Upper lobe of left lung (tissue), 6 donors: ENCODE measurements around the gene SLC26A1. TPM values are rescaled to one million over a fixed set of nuclear protein-coding genes. Genes with fewer than 3 reads are reported as not detected.

ENCODE experiments used
- ATAC-seq, 2 donors: fragments of 200-7000 bp; cut with Tn5 transposase; one replicate each; pipeline ENCODE4 v1.9.1; 2022; ENCODE audit warnings: mild to moderate bottlenecking in 2 of 2, moderate library complexity in 2 of 2; ENCODE audit not compliant: low FRiP score in 2 of 2
- DNase-seq, 2 donors: peaks; one replicate each; pipeline ENCODE4 v3.0.0-alpha.2; 2019 to 2020
- H3K27ac ChIP-seq, 4 donors: fragments of 200-600 bp; sonication (generic); one replicate each; pipeline ENCODE4 v1.5.1; 2016 to 2019
- H3K27me3 ChIP-seq, 4 donors: fragments of 200-600 bp; sonication (generic); one replicate each; pipeline ENCODE4 v1.5.1; 2017 to 2019
- H3K36me3 ChIP-seq, 4 donors: fragments of 200-600 bp; sonication (generic); one replicate each; pipeline ENCODE4 v1.5.1; 2016 to 2019
- H3K4me1 ChIP-seq, 4 donors: fragments of 200-600 bp; sonication (generic); one replicate each; pipeline ENCODE4 v1.5.1; 2018 to 2019
- H3K4me3 ChIP-seq, 4 donors: fragments of 200-600 bp; sonication (generic); one replicate each; pipeline ENCODE4 v1.5.1; 2017 to 2019; ENCODE audit warnings: mild to moderate bottlenecking in 2 of 4, moderate library complexity in 1 of 4
- H3K9me3 ChIP-seq, 4 donors: fragments of 200-600 bp; sonication (generic); one replicate each; pipeline ENCODE4 v1.5.1; 2018 to 2019
- EP300 ChIP-seq, 4 donors: sonication (generic); formaldehyde crosslinking; IDR thresholded peaks; one replicate each; pipeline ENCODE4 v1.5.1; 2017; ENCODE audit warnings: antibody characterized with exemption in 4 of 4, control low read depth in 2 of 4
- POLR2A ChIP-seq, 4 donors: fragments of 450-650 bp; IDR thresholded peaks; one replicate each; pipeline ENCODE4 v1.5.1; 2016 to 2017; ENCODE audit warnings: antibody characterized with exemption in 4 of 4, mild to moderate bottlenecking in 2 of 4
- POLR2AphosphoS5 ChIP-seq, 2 donors: sonication (generic); formaldehyde crosslinking; IDR thresholded peaks; one replicate each; pipeline ENCODE4 v1.5.1; 2017; ENCODE audit warnings: antibody characterized with exemption in 2 of 2
- WGBS, 2 donors: methylation state at CpG; one replicate each; pipeline ENCODE4 v1.1.5; 2017 to 2018; 5-methylcytosine and 5-hydroxymethylcytosine counted together
- total RNA-seq, 6 donors: library from RNA; depleted of rRNA in 4 of 6; stranded (reverse); fragments of >200 nt in 4 of 6; gene quantifications; one replicate each; pipeline versions ENCODE4 v1.1.0 to v1.2.1, GENCODE V29; 2016 to 2021
- TF ChIP-seq, protein P1 (sequence below), 6 experiments: fragments of 450-650 bp in 4 of 6; fragments of 200-600 bp in 2 of 6; sonication (generic) in 2 of 6; IDR thresholded peaks; one replicate each; pipeline ENCODE4 v1.5.1; 2016 to 2019; ENCODE audit warnings: antibody characterized with exemption in 6 of 6
- donor health status: DM: no; HTN: no; CAD: no; lungs with moderate emphysema.
- donor health status: DM: no; HTN: yes; CAD: no; lungs with severe emphysema.

Gene SLC26A1
- total RNA-seq, 6 donors from 2014 or later: 0.39 to 2.1 (median 0.68) TPM

DNA sequence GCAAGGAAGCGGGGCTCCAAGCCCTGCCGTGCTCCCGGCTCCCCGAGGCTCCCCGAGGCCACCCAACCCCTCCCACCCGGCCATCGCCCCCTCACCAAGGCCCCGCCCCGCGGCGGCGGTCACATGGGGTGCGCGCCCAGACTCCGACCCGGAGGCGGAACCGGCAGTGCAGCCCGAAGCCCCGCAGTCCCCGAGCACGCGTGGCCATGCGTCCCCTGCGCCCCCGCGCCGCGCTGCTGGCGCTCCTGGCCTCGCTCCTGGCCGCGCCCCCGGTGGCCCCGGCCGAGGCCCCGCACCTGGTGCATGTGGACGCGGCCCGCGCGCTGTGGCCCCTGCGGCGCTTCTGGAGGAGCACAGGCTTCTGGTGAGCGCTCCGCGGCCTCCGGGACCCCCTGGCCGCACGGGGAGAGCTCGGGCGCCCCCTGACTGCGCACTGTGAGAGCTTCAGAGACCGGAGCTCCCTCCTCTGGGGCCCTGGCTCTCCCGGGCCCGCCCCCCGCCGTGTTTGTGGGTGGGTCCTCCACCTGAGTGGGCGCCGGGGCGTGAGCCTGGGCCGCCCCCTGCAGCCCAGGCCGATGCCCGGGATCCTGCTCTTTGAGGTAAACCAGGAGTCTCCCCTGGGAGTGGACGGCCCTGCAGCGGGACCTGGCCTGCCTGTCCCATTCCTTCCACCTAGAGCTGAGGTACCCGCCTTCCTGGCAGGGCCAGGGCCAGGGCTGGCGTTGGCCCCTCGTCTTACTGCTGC, 6.2 kb downstream of the SLC26A1 start, which contains the start of gene IDUA:
IDUA (plus strand) TSS at position 166 of the 745 bp plus-strand sequence; CDS start at position 207, 41 bp downstream.
- H3K36me3 ChIP-seq: peaks cover 0 to 18% (median 9%) of the 10 kb centered on the region in 4 donors
- peaks cover 20 to 37% (median 30%) of the 10 kb centered on the region in 4 donors for H3K4me1 ChIP-seq
- DNase-seq (peak; percentile 87 to 98), ATAC-seq (peak; percentile 80 to 94)
- no peaks in the 10 kb centered on the region for H3K27me3 ChIP-seq
- H3K9me3 ChIP-seq: no peaks in the 10 kb centered on the region
- peak within 1 kb of the TSS; percentile 58 to 77 (median 70) for H3K27ac ChIP-seq
- peak within 1 kb of the TSS; percentile 63 to 94 (median 75) for H3K4me3 ChIP-seq
- peak in 2 of 4 donors; percentile 30 to 68 for TF ChIP-seq POLR2A (IDR thresholded peaks at IDR 0.05)
- TF ChIP-seq POLR2AphosphoS5 (IDR thresholded peaks at IDR 0.05): no peak
- TF ChIP-seq EP300 (IDR thresholded peaks at IDR 0.05): no peak
- TF ChIP-seq, protein P1, sequence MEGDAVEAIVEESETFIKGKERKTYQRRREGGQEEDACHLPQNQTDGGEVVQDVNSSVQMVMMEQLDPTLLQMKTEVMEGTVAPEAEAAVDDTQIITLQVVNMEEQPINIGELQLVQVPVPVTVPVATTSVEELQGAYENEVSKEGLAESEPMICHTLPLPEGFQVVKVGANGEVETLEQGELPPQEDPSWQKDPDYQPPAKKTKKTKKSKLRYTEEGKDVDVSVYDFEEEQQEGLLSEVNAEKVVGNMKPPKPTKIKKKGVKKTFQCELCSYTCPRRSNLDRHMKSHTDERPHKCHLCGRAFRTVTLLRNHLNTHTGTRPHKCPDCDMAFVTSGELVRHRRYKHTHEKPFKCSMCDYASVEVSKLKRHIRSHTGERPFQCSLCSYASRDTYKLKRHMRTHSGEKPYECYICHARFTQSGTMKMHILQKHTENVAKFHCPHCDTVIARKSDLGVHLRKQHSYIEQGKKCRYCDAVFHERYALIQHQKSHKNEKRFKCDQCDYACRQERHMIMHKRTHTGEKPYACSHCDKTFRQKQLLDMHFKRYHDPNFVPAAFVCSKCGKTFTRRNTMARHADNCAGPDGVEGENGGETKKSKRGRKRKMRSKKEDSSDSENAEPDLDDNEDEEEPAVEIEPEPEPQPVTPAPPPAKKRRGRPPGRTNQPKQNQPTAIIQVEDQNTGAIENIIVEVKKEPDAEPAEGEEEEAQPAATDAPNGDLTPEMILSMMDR (IDR thresholded peaks at IDR 0.05): peak in 5 of 6 experiments; percentile 37 to 65 (median 55)
- 5% methylated on average over 6 of the region's 69 CpGs; no CpG with 5 or more reads in 1 of the 2 donors for WGBS, 2 donors

DNA sequence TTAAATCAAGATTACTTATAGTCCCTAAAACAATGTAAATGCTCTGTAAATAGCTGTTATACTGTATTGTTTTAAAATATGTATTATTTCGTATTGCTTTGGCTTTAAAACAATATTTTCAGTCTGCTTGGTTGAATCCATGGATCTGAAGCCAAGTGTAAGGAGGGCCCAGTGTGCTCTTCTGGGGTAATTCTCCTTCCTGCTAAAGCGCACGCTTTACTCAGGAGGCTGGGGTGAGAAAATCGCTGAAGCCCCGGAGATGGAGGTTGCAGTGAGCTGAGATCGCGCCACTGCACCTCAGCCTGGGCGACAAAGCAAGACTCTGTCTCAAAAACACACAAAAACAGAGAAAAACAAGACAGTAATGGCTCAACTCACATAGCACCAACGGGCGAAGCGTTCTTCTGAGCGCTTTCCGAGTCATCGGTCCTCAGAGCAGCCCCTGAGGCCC, 6.8 kb downstream of the SLC26A1 start:
- TF ChIP-seq POLR2A (IDR thresholded peaks at IDR 0.05) (peak in 1 of 4 donors; percentile 21), EP300 (IDR thresholded peaks at IDR 0.05) (no peak)
- Histone ChIP-seq H3K27ac (peak overlapping the region; percentile 58 to 77 (median 70)), H3K27me3 (no peaks in the 10 kb centered on the region), H3K9me3 (no peaks in the 10 kb centered on the region), H3K4me1 (peaks cover 20 to 37% (median 29%) of the 10 kb centered on the region in 4 donors), H3K36me3 (peaks cover 0 to 18% (median 9%) of the 10 kb centered on the region in 4 donors), H3K4me3 (peak overlapping the region; percentile 63 to 94 (median 75))
- no peak for DNase-seq
- 1 to 2% methylated on average over 11 to 14 of the region's 14 CpGs for WGBS, 2 donors
- peak in 1 of 2 donors; percentile 22 for ATAC-seq

DNA sequence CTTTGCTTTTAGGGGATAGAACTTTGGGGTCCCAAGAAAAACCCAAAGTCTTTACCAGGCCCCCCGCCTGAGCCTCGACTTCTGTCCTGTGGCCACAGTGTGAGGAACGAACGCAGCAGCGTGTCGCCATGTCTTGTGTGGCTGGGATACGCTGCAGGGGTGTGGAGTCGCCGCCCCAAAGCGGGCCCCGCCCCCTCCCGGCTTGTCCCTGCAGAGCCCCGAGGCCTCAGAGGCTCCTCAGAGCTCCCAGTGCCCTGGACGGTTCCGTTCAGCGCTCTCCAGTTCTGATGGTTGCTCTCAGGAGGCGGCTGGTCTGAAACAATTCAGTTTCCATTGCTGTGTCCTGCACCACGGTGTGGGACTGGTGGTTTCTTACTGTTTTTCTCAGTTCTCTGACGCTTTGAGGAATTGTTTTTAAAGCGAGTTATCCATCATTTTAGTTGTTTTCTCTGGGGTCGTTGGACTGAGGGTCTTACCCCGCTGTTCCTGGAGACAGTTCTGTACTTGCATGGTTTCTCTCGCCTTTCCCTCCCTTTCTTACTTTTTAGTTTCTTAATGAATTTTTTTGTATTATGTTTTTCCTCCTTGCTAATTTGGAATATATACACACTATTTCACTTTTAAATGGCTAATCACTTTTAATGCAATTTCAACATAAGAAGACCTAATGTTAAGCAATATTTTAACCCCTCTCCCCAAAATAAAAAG, 7.9 kb downstream of the SLC26A1 start:
- WGBS, 2 donors: 56 to 59% methylated on average over 17 to 18 of the region's 23 CpGs
- Histone ChIP-seq H3K27ac (no peak overlapping the region), H3K36me3 (peaks cover 0 to 11% (median 5%) of the 10 kb centered on the region in 4 donors), H3K27me3 (no peaks in the 10 kb centered on the region), H3K4me3 (peak overlapping the region in 3 of 4 donors; percentile 24 to 39 (median 37)), H3K4me1 (peaks cover 20 to 37% (median 29%) of the 10 kb centered on the region in 4 donors), H3K9me3 (no peaks in the 10 kb centered on the region)
- TF ChIP-seq POLR2A (IDR thresholded peaks at IDR 0.05) (peak in 1 of 4 donors; percentile 51), EP300 (IDR thresholded peaks at IDR 0.05) (no peak)
- DNase-seq (peak; percentile 89 to 96), ATAC-seq (peak; percentile 76 to 87)

DNA sequence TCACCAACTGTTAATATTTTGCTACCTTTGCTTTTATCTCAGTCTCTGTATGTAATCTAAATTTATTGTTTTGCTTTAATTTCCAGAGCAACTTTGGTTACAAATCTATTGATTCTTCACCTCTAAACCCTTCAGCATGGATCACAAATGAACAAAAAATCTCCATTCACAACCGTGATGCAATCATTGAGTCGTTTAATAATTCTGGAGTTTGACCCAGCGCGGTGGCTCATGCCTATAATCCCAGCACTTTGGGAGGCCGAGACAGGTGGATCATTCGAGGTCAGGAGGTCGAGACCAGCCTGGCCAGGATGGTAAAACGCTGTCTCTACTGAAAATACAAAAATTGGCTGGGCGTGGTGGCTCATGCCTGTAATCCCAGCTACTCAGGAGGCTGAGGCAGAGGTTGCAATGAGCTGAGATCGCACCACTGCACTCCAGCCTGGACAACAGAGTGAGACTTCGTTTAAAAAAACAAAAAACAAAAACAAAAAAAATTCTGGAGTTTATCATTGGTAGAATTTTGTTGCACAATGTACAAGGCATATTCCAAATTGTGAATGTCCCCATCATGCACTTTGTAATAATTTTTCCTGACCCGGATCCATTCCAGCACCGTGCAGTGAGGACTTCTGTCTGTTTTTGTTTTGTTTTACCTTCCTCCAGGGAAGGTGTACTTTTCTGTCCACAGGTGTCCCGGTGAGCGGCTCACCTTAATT, 8.7 kb downstream of the SLC26A1 start:
- ATAC-seq (no peak), DNase-seq (no peak)
- H3K27me3 ChIP-seq: no peaks in the 10 kb centered on the region
- WGBS, 2 donors: 80 to 82% methylated on average over 15 of the region's 15 CpGs
- peaks cover 0 to 3% (median under 1%) of the 10 kb centered on the region in 4 donors for H3K36me3 ChIP-seq
- no peak overlapping the region for H3K27ac ChIP-seq
- H3K9me3 ChIP-seq: no peaks in the 10 kb centered on the region
- peaks cover 23 to 40% (median 31%) of the 10 kb centered on the region in 4 donors for H3K4me1 ChIP-seq
- peak overlapping the region in 3 of 4 donors; percentile 24 to 39 (median 37) for H3K4me3 ChIP-seq
- TF ChIP-seq, protein P1 (IDR thresholded peaks at IDR 0.05): no peak
- TF ChIP-seq POLR2A (IDR thresholded peaks at IDR 0.05) (no peak), EP300 (IDR thresholded peaks at IDR 0.05) (no peak), POLR2AphosphoS5 (IDR thresholded peaks at IDR 0.05) (no peak)

DNA sequence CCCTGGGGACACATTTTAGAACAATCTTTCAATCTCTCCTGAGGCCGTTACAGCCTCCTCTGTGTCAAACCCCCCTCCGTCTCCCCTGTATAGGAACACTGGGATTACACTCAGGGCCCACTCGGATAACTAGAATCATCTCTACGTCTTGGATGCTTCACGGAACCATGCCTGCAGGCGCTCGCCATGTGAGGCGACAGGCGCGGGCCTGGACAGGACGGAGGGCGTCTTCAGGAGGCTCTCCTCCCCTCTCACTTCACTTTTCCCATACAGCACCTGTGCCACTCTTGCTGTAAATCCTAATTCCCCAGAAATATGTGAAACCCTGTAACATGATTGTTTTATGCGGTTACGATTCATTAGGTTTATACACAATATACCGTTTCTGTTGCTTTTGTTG, 10.4 kb downstream of the SLC26A1 start:
- no peaks in the 10 kb centered on the region for H3K27me3 ChIP-seq
- ATAC-seq (no peak), DNase-seq (peak in 1 of 2 donors; percentile 50)
- no peak for TF ChIP-seq POLR2AphosphoS5 (IDR thresholded peaks at IDR 0.05)
- TF ChIP-seq, protein P1 (IDR thresholded peaks at IDR 0.05): no peak
- TF ChIP-seq POLR2A (IDR thresholded peaks at IDR 0.05): no peak
- TF ChIP-seq EP300 (IDR thresholded peaks at IDR 0.05): no peak
- H3K4me3 ChIP-seq: no peak overlapping the region
- 95 to 97% methylated on average over 15 of the region's 15 CpGs for WGBS, 2 donors
- no peak overlapping the region for H3K27ac ChIP-seq
- no peaks in the 10 kb centered on the region for H3K36me3 ChIP-seq
- no peaks in the 10 kb centered on the region for H3K9me3 ChIP-seq
- H3K4me1 ChIP-seq: peaks cover 24 to 44% (median 31%) of the 10 kb centered on the region in 4 donors
